Brain microvascular endothelial cell (primary cell): Measurements from ENCODE around the gene TNIK.

ENCODE experiments used
- DNase-seq: peaks from one replicate; pipeline ENCODE4 v3.0.0-alpha.2; 2020
- H3K27ac ChIP-seq: fragments of 250-450 bp; sonication (Bioruptor Pico); 2 replicates; pipeline ENCODE4 v1.5.1; 2020; ENCODE audit warnings: mild to moderate bottlenecking, moderate library complexity
- H3K27me3 ChIP-seq: fragments of 250-450 bp; sonication (Bioruptor Pico); replicated peaks from 2 replicates; pipeline ENCODE4 v1.5.1; 2020; ENCODE audit warnings: mild to moderate bottlenecking
- H3K36me3 ChIP-seq: fragments of 250-450 bp; sonication (Bioruptor Pico); replicated peaks from 2 replicates; pipeline ENCODE4 v1.5.1; 2020; ENCODE audit warnings: mild to moderate bottlenecking
- H3K4me3 ChIP-seq: 2 replicates; pipeline ENCODE4 v1.5.1; 2011; ENCODE audit warnings: low read depth, mild to moderate bottlenecking, control low read depth, low read length, moderate library complexity
- CTCF ChIP-seq: IDR thresholded peaks from 2 replicates; pipeline ENCODE4 v1.5.1; 2011; ENCODE audit warnings: low read depth, mild to moderate bottlenecking, moderate library complexity, low read length, control low read depth, inconsistent platforms; ENCODE audit errors: missing control alignments
- in situ Hi-C: cut with HindIII; loops from 2 replicates; pipeline ENCODE4 v1.10.0; 2017; ENCODE audit warnings: low sequenced_read_pairs, low pct_ligation_motif_present

The TNIK gene

GRCh38 chr3:171138027-171138426 lies 322.2 kb downstream of the TNIK start:
- in situ Hi-C loops: no loop called here
- Histone ChIP-seq H3K36me3 (peaks cover 4% of the 10 kb centered on the region), H3K27me3 (no peaks in the 10 kb centered on the region), H3K4me3 (no peak overlapping the region), H3K27ac (no peak overlapping the region)
- DNase-seq: no peak
- TF ChIP-seq CTCF: no peak

GRCh38 chr3:171135549-171135948 lies 324.7 kb downstream of the TNIK start:
- Histone ChIP-seq H3K36me3 (no peaks in the 10 kb centered on the region), H3K27me3 (no peaks in the 10 kb centered on the region), H3K27ac (no peak overlapping the region), H3K4me3 (no peak overlapping the region)
- TF ChIP-seq CTCF: no peak
- in situ Hi-C loops: no loop called here
- DNase-seq: peak; percentile 24

GRCh38 chr3:171133796-171134569 lies 326.2 kb downstream of the TNIK start:
- H3K4me3 ChIP-seq: no peak overlapping the region
- no peak for DNase-seq
- TF ChIP-seq CTCF: no peak
- H3K27me3 ChIP-seq: no peaks in the 10 kb centered on the region
- in situ Hi-C loops: no loop called here
- H3K27ac ChIP-seq: no peak overlapping the region
- H3K36me3 ChIP-seq: no peaks in the 10 kb centered on the region

- Histone ChIP-seq H3K27ac (peak overlapping the region; percentile 26), H3K27me3 (no peaks in the 10 kb centered on the region), H3K4me3 (no peak overlapping the region), H3K36me3 (no peaks in the 10 kb centered on the region)
- no peak for TF ChIP-seq CTCF
- DNase-seq: no peak
- in situ Hi-C loops: no loop called here
Observed at GRCh38 chr3:171133337-171133736, 326.9 kb downstream of the TNIK start.

- TF ChIP-seq CTCF: no peak
- Histone ChIP-seq H3K27ac (peak overlapping the region; percentile 43), H3K36me3 (no peaks in the 10 kb centered on the region), H3K4me3 (no peak overlapping the region), H3K27me3 (no peaks in the 10 kb centered on the region)
- in situ Hi-C loops: no loop called here
- peak; percentile 60 for DNase-seq
Observed at GRCh38 chr3:171132873-171133272, 327.3 kb downstream of the TNIK start.

- no peak overlapping the region for H3K27ac ChIP-seq
- TF ChIP-seq CTCF: no peak
- no peaks in the 10 kb centered on the region for H3K36me3 ChIP-seq
- peak; percentile 41 for DNase-seq
- no peak overlapping the region for H3K4me3 ChIP-seq
- no peaks in the 10 kb centered on the region for H3K27me3 ChIP-seq
- in situ Hi-C loops: no loop called here
Observed at GRCh38 chr3:171129827-171130226, 330.4 kb downstream of the TNIK start.
